Activated CD8-positive, alpha-beta memory T cell treated with anti-CD3 and anti-CD28 coated beads, Interleukin-2, amount 50 U/mL, for 48 hours (primary cell): ENCODE measurements around the gene SPATA31C1.

Experiments
- DNase-seq: peaks from one replicate; pipeline ENCODE4 v3.0.0-alpha.2; 2020

SPATA31C1 gene

GRCh38 chr9:87944096-87944495, 26.3 kb downstream of the SPATA31C1 start:
- no peak for DNase-seq

GRCh38 chr9:87944682-87945081, 26.9 kb downstream of the SPATA31C1 start:
- DNase-seq: no peak

GRCh38 chr9:87950296-87950695, 32.5 kb downstream of the SPATA31C1 start:
- DNase-seq: no peak

- DNase-seq: no peak
These were observed 33.2 kb downstream of the SPATA31C1 start for GRCh38 chr9:87950765-87951488.

- DNase-seq: no peak
These were observed 36.5 kb downstream of the SPATA31C1 start for GRCh38 chr9:87954230-87954629.

- DNase-seq: no peak
These were observed 40.1 kb downstream of the SPATA31C1 start for GRCh38 chr9:87957839-87958238.

GRCh38 chr9:87958591-87958990, 40.8 kb downstream of the SPATA31C1 start:
- DNase-seq: no peak

- no peak for DNase-seq
These were observed 42.3 kb downstream of the SPATA31C1 start for GRCh38 chr9:87959916-87960581.

- no peak for DNase-seq
These were observed 46.0 kb downstream of the SPATA31C1 start for GRCh38 chr9:87963770-87964169.

GRCh38 chr9:87964826-87965225, 47.1 kb downstream of the SPATA31C1 start:
- no peak for DNase-seq

GRCh38 chr9:87968155-87968554, 50.4 kb downstream of the SPATA31C1 start:
- DNase-seq: no peak

GRCh38 chr9:87970602-87971001, 52.8 kb downstream of the SPATA31C1 start:
- no peak for DNase-seq

- no peak for DNase-seq
These were observed 55.4 kb downstream of the SPATA31C1 start for GRCh38 chr9:87973122-87973521.
